HEK293T (cell line): ENCODE data around the gene TMEM115.

Source experiments
- ARNT ChIP-seq: fragments of 450-650 bp; IDR thresholded peaks from 2 replicates; pipeline ENCODE4 v1.6.1; 2017; ENCODE audit warnings: mild to moderate bottlenecking
- CTBP1 ChIP-seq: fragments of 450-650 bp; IDR thresholded peaks from 2 replicates; pipeline ENCODE4 v1.6.1; 2016; ENCODE audit warnings: borderline replicate concordance
- ELF4 ChIP-seq: fragments of 450-650 bp; IDR thresholded peaks from 2 replicates; pipeline ENCODE4 v1.6.1; 2017; ENCODE audit warnings: antibody characterized with exemption
- FOXA1 ChIP-seq: fragments of 450-650 bp; IDR thresholded peaks from 2 replicates; pipeline ENCODE4 v1.6.1; 2016; ENCODE audit warnings: mild to moderate bottlenecking
- FOXK2 ChIP-seq: fragments of 450-650 bp; IDR thresholded peaks from 2 replicates; pipeline ENCODE4 v1.6.1; 2016; ENCODE audit warnings: mild to moderate bottlenecking
- FOXM1 ChIP-seq: fragments of 450-650 bp; IDR thresholded peaks from 2 replicates; pipeline ENCODE4 v1.6.1; 2017; ENCODE audit warnings: mild to moderate bottlenecking, borderline replicate concordance
- HDGF ChIP-seq: fragments of 450-650 bp; IDR thresholded peaks from 2 replicates; pipeline ENCODE4 v1.6.1; 2017; ENCODE audit warnings: antibody characterized with exemption, borderline replicate concordance
- LEF1 ChIP-seq: fragments of 450-650 bp; IDR thresholded peaks from 2 replicates; pipeline ENCODE4 v1.6.1; 2017; ENCODE audit warnings: mild to moderate bottlenecking, borderline replicate concordance
- NFRKB ChIP-seq: fragments of 450-650 bp; IDR thresholded peaks from 2 replicates; pipeline ENCODE4 v1.6.1; 2016; ENCODE audit warnings: mild to moderate bottlenecking, moderate library complexity
- PKNOX1 ChIP-seq: fragments of 450-650 bp; IDR thresholded peaks from 2 replicates; pipeline ENCODE4 v1.6.1; 2016
- SP1 ChIP-seq: fragments of 450-650 bp; IDR thresholded peaks from 2 replicates; pipeline ENCODE4 v1.6.1; 2017
- SUZ12 ChIP-seq: fragments of 450-650 bp; IDR thresholded peaks from 2 replicates; pipeline ENCODE4 v1.6.1; 2016; ENCODE audit warnings: mild to moderate bottlenecking
- TARDBP ChIP-seq: fragments of 450-650 bp; IDR thresholded peaks from 2 replicates; pipeline ENCODE4 v1.6.1; 2016
- ZNF384 ChIP-seq: fragments of 450-650 bp; IDR thresholded peaks from 2 replicates; pipeline ENCODE4 v1.6.1; 2016

DNA sequence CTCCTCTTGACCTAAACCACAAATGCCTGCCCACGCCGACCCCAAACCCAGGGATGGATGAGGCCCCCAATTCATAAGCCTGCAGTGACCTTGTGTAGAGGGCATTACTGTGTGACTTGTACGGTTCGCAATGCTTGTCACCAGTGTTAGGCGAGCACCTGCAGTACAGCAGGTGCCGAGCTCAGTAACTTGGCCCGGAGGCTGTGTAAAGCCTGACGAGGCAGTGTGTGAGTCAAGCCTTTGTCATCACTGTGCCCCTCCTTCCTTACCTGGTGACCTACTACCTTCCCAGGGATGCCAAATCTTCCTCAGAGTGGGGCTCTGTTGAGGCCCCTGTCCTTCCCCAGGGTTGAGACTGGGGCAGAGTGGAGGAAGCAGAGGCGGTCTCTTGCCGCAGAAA lies 37.2 kb upstream of the TMEM115 start:
- no peak for TF ChIP-seq SUZ12
- TF ChIP-seq FOXA1: no peak
- TF ChIP-seq NFRKB: no peak
- TF ChIP-seq PKNOX1: no peak
- TF ChIP-seq FOXK2: no peak
- no peak for TF ChIP-seq SP1
- TF ChIP-seq TARDBP: no peak
- TF ChIP-seq FOXM1: no peak
- TF ChIP-seq CTBP1: no peak
- TF ChIP-seq ARNT: no peak
- no peak for TF ChIP-seq ZNF384
- no peak for TF ChIP-seq HDGF
- TF ChIP-seq LEF1: no peak
- no peak for TF ChIP-seq ELF4
